Testis (tissue), 2 donors: ENCODE measurements around the gene ECI1.
A peak's percentile ranks its signal among the peaks of the same experiment; 100 is the strongest.

Experiments
- CTCF ChIP-seq, 3 experiments: fragments of 450-650 bp in 2 of 3; fragments of 200-600 bp in 1 of 3; sonication (generic) in 1 of 3; IDR thresholded peaks; one replicate each; pipeline ENCODE4 v1.5.1; 2016 to 2019; ENCODE audit warnings: antibody characterized with exemption in 3 of 3, mild to moderate bottlenecking in 2 of 3, moderate library complexity in 1 of 3
- POLR2A ChIP-seq: fragments of 450-650 bp; IDR thresholded peaks from one replicate; pipeline ENCODE4 v1.6.1; 2017; ENCODE audit warnings: antibody characterized with exemption, mild to moderate bottlenecking, moderate library complexity

GRCh38 chr16:2223221-2223941 is 28.0 kb downstream of the ECI1 start, which contains the start of gene E4F1:
- TF ChIP-seq CTCF (IDR thresholded peaks at IDR 0.05): no peak
- TF ChIP-seq POLR2A: peak; percentile 28
